Measurements from ENCODE around the gene MSANTD1. TPM values are rescaled to one million over a fixed set of nuclear protein-coding genes. Genes with fewer than 3 reads are reported as not detected.

The MSANTD1 gene
- total RNA-seq, 1 experiment from 2014 or later = 0.77 TPM

GRCh38 chr4:3225071-3225850 is 23.7 kb upstream of the MSANTD1 start:
- Histone ChIP-seq H3F3A (ENCODE audit: low read length, unreplicated experiment) (no peaks in the 10 kb centered on the region), H3K79me2 (ENCODE audit: low read length) (no peaks in the 10 kb centered on the region), H3K27ac (ENCODE audit: low read length) (no peak overlapping the region), H3K9me2 (replicated peaks; ENCODE audit: low read length) (no peaks in the 10 kb centered on the region), H3K9me3 (ENCODE audit: low read length) (no peaks in the 10 kb centered on the region), H3K36me3 (ENCODE audit: low read depth, low read length) (peaks cover 11% of the 10 kb centered on the region), H3K4me2 (ENCODE audit: low read length) (no peak overlapping the region), H4K20me1 (ENCODE audit: low read length) (no peaks in the 10 kb centered on the region), H3K27me3 (ENCODE audit: low read length) (no peaks in the 10 kb centered on the region), H3K4me1 (ENCODE audit: insufficient read depth, low read length) (no peaks in the 10 kb centered on the region), H3K9ac (ENCODE audit: low read length) (no peak overlapping the region), H2AFZ (ENCODE audit: low read length) (no peak overlapping the region), H3K4me3 (ENCODE audit: low read length) (no peak overlapping the region)
- no TSS peak for BruUV-seq (replicated peaks)
- DNase-seq (no peak), ATAC-seq (no peak)
- POLR2A ChIA-PET (ENCODE audit: unreplicated experiment) = no interaction called here
- intact Hi-C loops (cut with micrococcal nuclease) = no loop called here
- CTCF ChIA-PET = no interaction called here
- TF ChIP-seq EZH2 (IDR thresholded peaks at IDR 0.05; ENCODE audit: low read length, unreplicated experiment) (no peak), CTCF (conservative IDR thresholded peaks at IDR 0.05; ENCODE audit: low read depth, low read length) (no peak), EZH2phosphoT487 (IDR thresholded peaks at IDR 0.05; ENCODE audit: borderline replicate concordance, low read length) (no peak)

DNA sequence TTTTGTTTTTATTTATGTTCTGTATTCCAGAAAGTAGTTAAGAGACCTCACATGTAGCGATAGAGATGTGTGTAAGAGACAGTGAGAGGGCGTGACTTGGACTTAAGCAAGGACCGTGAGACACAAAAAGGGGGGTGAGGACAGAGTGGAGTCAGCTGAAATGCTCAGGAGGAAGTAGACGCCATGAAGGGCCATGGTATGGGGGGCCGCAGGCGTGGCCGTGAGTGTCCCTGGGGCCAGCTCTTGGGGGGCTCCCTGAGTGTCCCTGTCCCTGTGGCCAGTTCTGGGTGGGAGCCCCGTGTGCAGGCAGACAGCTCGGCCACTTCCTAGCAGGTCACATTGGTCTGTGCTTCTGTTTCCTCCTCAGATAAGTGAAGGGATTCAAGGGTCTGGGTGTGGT is 23.0 kb upstream of the MSANTD1 start:
- Histone ChIP-seq H3K27ac (ENCODE audit: low read length) (no peak overlapping the region), H3K4me1 (ENCODE audit: insufficient read depth, low read length) (no peaks in the 10 kb centered on the region), H3K9me3 (ENCODE audit: low read length) (no peaks in the 10 kb centered on the region), H4K20me1 (ENCODE audit: low read length) (no peaks in the 10 kb centered on the region), H3F3A (ENCODE audit: low read length, unreplicated experiment) (no peaks in the 10 kb centered on the region), H3K36me3 (ENCODE audit: low read depth, low read length) (peaks cover 11% of the 10 kb centered on the region), H3K4me2 (ENCODE audit: low read length) (no peak overlapping the region), H3K79me2 (ENCODE audit: low read length) (no peaks in the 10 kb centered on the region), H3K9me2 (replicated peaks; ENCODE audit: low read length) (no peaks in the 10 kb centered on the region), H3K9ac (ENCODE audit: low read length) (no peak overlapping the region), H3K4me3 (ENCODE audit: low read length) (no peak overlapping the region), H3K27me3 (ENCODE audit: low read length) (no peaks in the 10 kb centered on the region), H2AFZ (ENCODE audit: low read length) (no peak overlapping the region)
- TF ChIP-seq CTCF (conservative IDR thresholded peaks at IDR 0.05; ENCODE audit: low read depth, low read length) = no peak
- TF ChIP-seq EZH2phosphoT487 (IDR thresholded peaks at IDR 0.05; ENCODE audit: borderline replicate concordance, low read length) = no peak
- TF ChIP-seq EZH2 (IDR thresholded peaks at IDR 0.05; ENCODE audit: low read length, unreplicated experiment) = no peak
- no peak for DNase-seq
- POLR2A ChIA-PET (ENCODE audit: unreplicated experiment) = no interaction called here
- BruUV-seq (replicated peaks) = no TSS peak
- CTCF ChIA-PET = no interaction called here
- intact Hi-C loops (cut with micrococcal nuclease) = no loop called here
- no peak for ATAC-seq

GRCh38 chr4:3226467-3226866 is 22.5 kb upstream of the MSANTD1 start:
- ATAC-seq (no peak), DNase-seq (no peak)
- Histone ChIP-seq H3K4me2 (ENCODE audit: low read length) (no peak overlapping the region), H3K27ac (ENCODE audit: low read length) (no peak overlapping the region), H3K36me3 (ENCODE audit: low read depth, low read length) (peaks cover 11% of the 10 kb centered on the region), H3F3A (ENCODE audit: low read length, unreplicated experiment) (no peaks in the 10 kb centered on the region), H3K9ac (ENCODE audit: low read length) (no peak overlapping the region), H3K4me1 (ENCODE audit: insufficient read depth, low read length) (no peaks in the 10 kb centered on the region), H3K27me3 (ENCODE audit: low read length) (no peaks in the 10 kb centered on the region), H3K4me3 (ENCODE audit: low read length) (no peak overlapping the region), H3K79me2 (ENCODE audit: low read length) (no peaks in the 10 kb centered on the region), H4K20me1 (ENCODE audit: low read length) (no peaks in the 10 kb centered on the region), H3K9me3 (ENCODE audit: low read length) (no peaks in the 10 kb centered on the region), H3K9me2 (replicated peaks; ENCODE audit: low read length) (no peaks in the 10 kb centered on the region), H2AFZ (ENCODE audit: low read length) (no peak overlapping the region)
- no peak for TF ChIP-seq EZH2 (IDR thresholded peaks at IDR 0.05; ENCODE audit: low read length, unreplicated experiment)
- no peak for TF ChIP-seq CTCF (conservative IDR thresholded peaks at IDR 0.05; ENCODE audit: low read depth, low read length)
- no peak for TF ChIP-seq EZH2phosphoT487 (IDR thresholded peaks at IDR 0.05; ENCODE audit: borderline replicate concordance, low read length)
- ChIA-PET POLR2A (ENCODE audit: unreplicated experiment) (no interaction called here), CTCF (no interaction called here)
- intact Hi-C loops (cut with micrococcal nuclease) = no loop called here
- BruUV-seq (replicated peaks) = no TSS peak

All from PC-3 (cell line).